GM19351 (cell line): ENCODE results near the gene BBS4.

Experiments
- ATAC-seq: cut with Tn5 transposase; IDR thresholded peaks from one replicate; pipeline ENCODE4 v1.9.1; 2021; ENCODE audit warnings: mild to moderate bottlenecking, moderate library complexity; ENCODE audit not compliant: unreplicated experiment

Gene BBS4

GRCh38 chr15:72758182-72758581 lies 72.2 kb downstream of the BBS4 start:
- ATAC-seq = no peak

GRCh38 chr15:72760590-72761260 lies 74.7 kb downstream of the BBS4 start:
- no peak for ATAC-seq

GRCh38 chr15:72764656-72765055 lies 78.6 kb downstream of the BBS4 start:
- no peak for ATAC-seq

- no peak for ATAC-seq
These were observed 80.0 kb downstream of the BBS4 start for GRCh38 chr15:72766025-72766424.

- no peak for ATAC-seq
These were observed 80.8 kb downstream of the BBS4 start for GRCh38 chr15:72766780-72767179.

GRCh38 chr15:72770673-72771328 lies 84.8 kb downstream of the BBS4 start:
- ATAC-seq = peak; percentile 48

GRCh38 chr15:72771329-72771725 lies 85.3 kb downstream of the BBS4 start:
- ATAC-seq = no peak

GRCh38 chr15:72774696-72775383 lies 88.8 kb downstream of the BBS4 start:
- no peak for ATAC-seq

GRCh38 chr15:72778796-72779195 lies 92.8 kb downstream of the BBS4 start:
- no peak for ATAC-seq

- ATAC-seq = no peak
These were observed 95.6 kb downstream of the BBS4 start for GRCh38 chr15:72781631-72782030.

- ATAC-seq = no peak
These were observed 96.4 kb downstream of the BBS4 start for GRCh38 chr15:72782274-72783003.

- peak; percentile 41 for ATAC-seq
These were observed 97.1 kb downstream of the BBS4 start for GRCh38 chr15:72783004-72783639.

GRCh38 chr15:72783640-72784455 lies 97.8 kb downstream of the BBS4 start, which contains the start of gene ADPGK:
Gene ADPGK, minus strand, starts transcription at chr15:72783758. Its CDS starts 67 bp downstream, at chr15:72783691.
- peak; percentile 67 for ATAC-seq

GRCh38 chr15:72784456-72784876 lies 98.5 kb downstream of the BBS4 start:
- peak; percentile 15 for ATAC-seq

GRCh38 chr15:72785432-72785831 lies 99.4 kb downstream of the BBS4 start:
- no peak for ATAC-seq

- ATAC-seq = no peak
These were observed 99.8 kb downstream of the BBS4 start for GRCh38 chr15:72785841-72786240.

- no peak for ATAC-seq
These were observed 100.2 kb downstream of the BBS4 start for GRCh38 chr15:72786242-72786641.

- no peak for ATAC-seq
These were observed 100.8 kb downstream of the BBS4 start for GRCh38 chr15:72786676-72787345.

- no peak for ATAC-seq
These were observed 101.5 kb downstream of the BBS4 start for GRCh38 chr15:72787526-72787925.
